GM12878 (cell line): ENCODE results near the gene ADAT3. TPM values are rescaled to one million over a fixed set of nuclear protein-coding genes. Genes with fewer than 3 reads are reported as not detected.

Experiments used
- CHD1 ChIP-seq: IDR thresholded peaks from 2 replicates; pipeline ENCODE4 v1.6.1; 2012; ENCODE audit warnings: low read depth, low read length, improper control_type of control experiment
- DPF2 ChIP-seq: fragments of 450-650 bp; IDR thresholded peaks from 2 replicates; pipeline ENCODE4 v1.6.1; 2017; ENCODE audit warnings: mild to moderate bottlenecking
- EGR1 ChIP-seq, 2 experiments: IDR thresholded peaks; 1 replicate in 1 of 2; 2 replicates in 1 of 2; pipeline ENCODE4 v1.6.1; 2011 to 2012; ENCODE audit warnings: low read depth in 2 of 2, low read length in 2 of 2, borderline replicate concordance in 1 of 2, mild to moderate bottlenecking in 1 of 2, moderate library complexity in 1 of 2
- ELK1 ChIP-seq: IDR thresholded peaks from 2 replicates; pipeline ENCODE4 v1.6.1; 2012; ENCODE audit warnings: low read depth, low read length, improper control_type of control experiment
- GABPA ChIP-seq: IDR thresholded peaks from 2 replicates; pipeline ENCODE4 v1.6.1; 2014; ENCODE audit warnings: antibody characterized with exemption, low read depth, mild to moderate bottlenecking, inconsistent platforms
- HDAC6 ChIP-seq: fragments of 200-600 bp; sonication (generic); IDR thresholded peaks from one replicate; pipeline ENCODE4 v1.8.0; 2017; ENCODE audit warnings: antibody characterized with exemption; ENCODE audit not compliant: unreplicated experiment
- MXI1 ChIP-seq: fragments of 150-350 bp; IDR thresholded peaks from 2 replicates; pipeline ENCODE4 v1.6.1; 2011; ENCODE audit warnings: low read depth, mild to moderate bottlenecking, inconsistent platforms, low read length, improper control_type of control experiment
- PKNOX1 ChIP-seq: fragments of 450-650 bp; IDR thresholded peaks from 2 replicates; pipeline ENCODE4 v1.6.1; 2016; ENCODE audit warnings: mild to moderate bottlenecking
- POLR2AphosphoS2 ChIP-seq: IDR thresholded peaks from 2 replicates; pipeline ENCODE4 v1.6.1; 2011; ENCODE audit warnings: low read depth, mild to moderate bottlenecking, low read length, improper control_type of control experiment, moderate library complexity
- RELB ChIP-seq: fragments of 450-650 bp; IDR thresholded peaks from 2 replicates; pipeline ENCODE4 v1.6.1; 2017; ENCODE audit warnings: low read depth, mild to moderate bottlenecking, moderate library complexity
- RFX5 ChIP-seq: IDR thresholded peaks from 2 replicates; pipeline ENCODE4 v1.6.1; 2011; ENCODE audit warnings: low read depth, low read length, improper control_type of control experiment
- SREBF1 ChIP-seq: IDR thresholded peaks from 2 replicates; pipeline ENCODE4 v1.6.1; 2012; ENCODE audit warnings: mild to moderate bottlenecking, low read length
- SUZ12 ChIP-seq: fragments of 200-600 bp; sonication (generic); IDR thresholded peaks from one replicate; pipeline ENCODE4 v1.6.1; 2018; ENCODE audit warnings: antibody characterized with exemption, mild to moderate bottlenecking; ENCODE audit not compliant: unreplicated experiment
- USF2 ChIP-seq: IDR thresholded peaks from 2 replicates; pipeline ENCODE4 v1.6.1; 2011; ENCODE audit warnings: low read depth, low read length, improper control_type of control experiment, borderline replicate concordance
- WRNIP1 ChIP-seq: IDR thresholded peaks from 2 replicates; pipeline ENCODE4 v1.6.1; 2011; ENCODE audit warnings: low read depth, low read length, improper control_type of control experiment, borderline replicate concordance
- ZBTB33 ChIP-seq: fragments of 450-650 bp; IDR thresholded peaks from 2 replicates; pipeline ENCODE4 v1.6.1; 2017; ENCODE audit warnings: mild to moderate bottlenecking
- ZBTB4 ChIP-seq: fragments of 450-650 bp; formaldehyde crosslinking; IDR thresholded peaks from 2 replicates; pipeline ENCODE4 v1.4.0; 2022; ENCODE audit warnings: mild to moderate bottlenecking, moderate library complexity
- polyA plus RNA-seq, 11 experiments: library from polyadenylated mRNA; depleted of rRNA in 4 of 11; unstranded in 6 of 11; stranded (reverse) in 5 of 11; fragments of >200 nt; fragmentation: Nextera tagmentation in 4 of 11; fragmentation: Illumina TruSeq in 1 of 11; extraction: Ambion mirVana in 4 of 11; extraction: Trizol in 1 of 11; gene quantifications; 1 replicate in 1 of 11; 2 replicates in 10 of 11; pipeline versions ENCODE4 v1.2.1 to v1.2.3, GENCODE V29; 2011 to 2016; ENCODE audit warnings: inconsistent platforms in 2 of 11, missing spikeins in 2 of 11, low read depth in 1 of 11
- total RNA-seq, 4 experiments: library from RNA; depleted of rRNA in 3 of 4; stranded (reverse); fragments of >200 nt in 3 of 4; fragmentation: Illumina TruSeq in 1 of 4; extraction: Trizol in 1 of 4; gene quantifications; 2 replicates each; pipeline versions ENCODE4 v1.2.1 to v1.2.3, GENCODE V29; 2013 to 2021

ADAT3 gene
- total and polyA plus RNA-seq, 10 of the 15 experiments (the other 5 are each of a cell fraction or from before 2014, with no cell fraction given): 0.27 to 11.8 (median 7.7) TPM; not detected in 3

GRCh38 chr19:1856698-1857603 lies 48.2 kb upstream of the ADAT3 start (continued):
- TF ChIP-seq CHD1 (no peak), GABPA (no peak), SREBF1 (no peak), USF2 (no peak; the same call in 1 of the 2 replicates), POLR2AphosphoS2 (peak; percentile 32; the same call in 1 of the 2 replicates), HDAC6 (no peak), PKNOX1 (no peak), MXI1 (peak; percentile 46), ELK1 (no peak), EGR1 (IDR thresholded peaks at IDR 0.05; ENCODE audit: borderline replicate concordance in 1 of 2, low read depth in 2 of 2, low read length in 2 of 2) (peak in 1 of 2 experiments; percentile 89; a peak in 2 of 3 replicates), SUZ12 (no peak), WRNIP1 (no peak), RFX5 (no peak), DPF2 (peak; percentile 84), RELB (0 out of 2 replicates have a peak, but pooled peaks have one; percentile 7), ZBTB4 (CRISPR knock-in tag) (no peak), ZBTB33 (no peak)
